ENCODE measurements around the gene PKD2L2. TPM values are rescaled to one million over a fixed set of nuclear protein-coding genes. Genes with fewer than 3 reads are reported as not detected.
"Not testable (repeated sequence)": the region's sequence is repeated elsewhere in the genome, so short reads cannot be mapped to it uniquely, and the experiment has no call there.

Gene PKD2L2
- total RNA-seq, 2 experiments from 2014 or later = not detected

DNA sequence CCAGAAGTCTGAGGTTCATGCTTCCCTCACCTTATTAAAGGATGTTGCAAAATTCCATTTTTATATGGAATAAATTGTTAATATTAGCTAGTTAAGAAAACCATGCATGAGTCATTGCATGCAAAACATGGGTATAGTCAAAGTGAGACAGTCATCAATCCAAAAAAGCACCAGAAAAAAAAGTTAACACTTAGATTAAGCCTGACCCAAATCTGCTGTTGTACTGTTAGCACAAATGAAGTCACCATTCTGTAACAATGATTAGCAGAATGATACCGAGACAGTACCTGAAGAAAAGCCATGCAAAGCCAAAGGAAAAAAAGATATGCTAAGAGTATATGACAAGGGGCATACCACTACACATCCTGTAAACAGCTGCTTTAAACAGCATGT, 49.5 kb downstream of the PKD2L2 start:
- no peaks in the 10 kb centered on the region for H3K4me1 ChIP-seq (ENCODE audit: insufficient read depth, low read length)
- ChIA-PET CTCF (no interaction called here), POLR2A (no interaction called here)
- Mint-ChIP-seq H3K9me3 (no peaks in the 10 kb centered on the region), H3K4me1 (ENCODE audit: low read depth) (no peaks in the 10 kb centered on the region), H3K27me3 (no peaks in the 10 kb centered on the region), H3K36me3 (ENCODE audit: low read depth) (peaks cover 69% of the 10 kb centered on the region), H3K4me3 (no peak overlapping the region), H3K27ac (no peak overlapping the region)
- H3K27me3 ChIP-seq (ENCODE audit: control insufficient read depth in 1 of 2, insufficient read depth in 2 of 2, low read length in 2 of 2) = no peaks in the 10 kb centered on the region
- DNase-seq (no peak), ATAC-seq (ENCODE audit: poor library complexity) (no peak)
- no peak overlapping the region for H3K4me3 ChIP-seq (ENCODE audit: low read length)
- no peak overlapping the region for H3K27ac ChIP-seq (ENCODE audit: low read depth in 1 of 2, low read length in 2 of 2)
- H3K36me3 ChIP-seq (ENCODE audit: insufficient read depth, low read length) = peaks cover 59% of the 10 kb centered on the region
- intact Hi-C loops (cut with DNase I, micrococcal nuclease) = no loop called here
- TF ChIP-seq, protein P1, sequence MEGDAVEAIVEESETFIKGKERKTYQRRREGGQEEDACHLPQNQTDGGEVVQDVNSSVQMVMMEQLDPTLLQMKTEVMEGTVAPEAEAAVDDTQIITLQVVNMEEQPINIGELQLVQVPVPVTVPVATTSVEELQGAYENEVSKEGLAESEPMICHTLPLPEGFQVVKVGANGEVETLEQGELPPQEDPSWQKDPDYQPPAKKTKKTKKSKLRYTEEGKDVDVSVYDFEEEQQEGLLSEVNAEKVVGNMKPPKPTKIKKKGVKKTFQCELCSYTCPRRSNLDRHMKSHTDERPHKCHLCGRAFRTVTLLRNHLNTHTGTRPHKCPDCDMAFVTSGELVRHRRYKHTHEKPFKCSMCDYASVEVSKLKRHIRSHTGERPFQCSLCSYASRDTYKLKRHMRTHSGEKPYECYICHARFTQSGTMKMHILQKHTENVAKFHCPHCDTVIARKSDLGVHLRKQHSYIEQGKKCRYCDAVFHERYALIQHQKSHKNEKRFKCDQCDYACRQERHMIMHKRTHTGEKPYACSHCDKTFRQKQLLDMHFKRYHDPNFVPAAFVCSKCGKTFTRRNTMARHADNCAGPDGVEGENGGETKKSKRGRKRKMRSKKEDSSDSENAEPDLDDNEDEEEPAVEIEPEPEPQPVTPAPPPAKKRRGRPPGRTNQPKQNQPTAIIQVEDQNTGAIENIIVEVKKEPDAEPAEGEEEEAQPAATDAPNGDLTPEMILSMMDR (IDR thresholded peaks at IDR 0.05) = no peak
- no peaks in the 10 kb centered on the region for H3K9me3 ChIP-seq (ENCODE audit: control insufficient read depth in 1 of 2, insufficient read depth in 1 of 2, low read length in 2 of 2)

DNA sequence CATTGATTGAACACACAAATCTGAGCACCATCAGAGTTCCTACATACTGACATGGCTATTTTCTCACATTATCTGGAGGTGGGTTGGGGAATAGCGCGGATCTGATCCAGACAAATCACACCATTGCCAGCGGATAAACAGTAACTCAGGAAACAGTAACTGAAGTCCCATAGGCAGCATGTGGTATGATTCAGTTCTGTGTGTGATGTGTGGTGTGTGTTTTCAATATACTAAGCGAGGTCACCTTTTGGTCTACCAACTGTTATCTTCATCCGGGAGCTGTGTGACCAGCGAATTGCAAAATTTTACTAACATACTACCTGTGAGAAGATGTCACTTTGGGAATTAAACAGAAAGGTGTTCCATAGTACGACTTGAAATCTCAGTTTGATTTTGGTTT, 50.1 kb downstream of the PKD2L2 start:
- intact Hi-C loops (cut with DNase I, micrococcal nuclease) = no loop called here
- no peaks in the 10 kb centered on the region for H3K4me1 Mint-ChIP-seq (ENCODE audit: low read depth)
- no peaks in the 10 kb centered on the region for H3K9me3 ChIP-seq (ENCODE audit: control insufficient read depth in 1 of 2, insufficient read depth in 1 of 2, low read length in 2 of 2)
- no peak overlapping the region for H3K4me3 ChIP-seq (ENCODE audit: low read length)
- peaks cover 65% of the 10 kb centered on the region for H3K36me3 ChIP-seq (ENCODE audit: insufficient read depth, low read length)
- peaks cover 74% of the 10 kb centered on the region for H3K36me3 Mint-ChIP-seq (ENCODE audit: low read depth)
- no peak overlapping the region for H3K4me3 Mint-ChIP-seq
- CTCF ChIA-PET = no interaction called here
- no peaks in the 10 kb centered on the region for H3K4me1 ChIP-seq (ENCODE audit: insufficient read depth, low read length)
- H3K27ac ChIP-seq (ENCODE audit: low read depth in 1 of 2, low read length in 2 of 2) = no peak overlapping the region
- POLR2A ChIA-PET = no interaction called here
- no peaks in the 10 kb centered on the region for H3K27me3 Mint-ChIP-seq
- H3K9me3 Mint-ChIP-seq = no peaks in the 10 kb centered on the region
- DNase-seq (no peak), ATAC-seq (ENCODE audit: poor library complexity) (no peak)
- TF ChIP-seq, protein P1 (IDR thresholded peaks at IDR 0.05) = no peak
- no peak overlapping the region for H3K27ac Mint-ChIP-seq
- no peaks in the 10 kb centered on the region for H3K27me3 ChIP-seq (ENCODE audit: control insufficient read depth in 1 of 2, insufficient read depth in 2 of 2, low read length in 2 of 2)

DNA sequence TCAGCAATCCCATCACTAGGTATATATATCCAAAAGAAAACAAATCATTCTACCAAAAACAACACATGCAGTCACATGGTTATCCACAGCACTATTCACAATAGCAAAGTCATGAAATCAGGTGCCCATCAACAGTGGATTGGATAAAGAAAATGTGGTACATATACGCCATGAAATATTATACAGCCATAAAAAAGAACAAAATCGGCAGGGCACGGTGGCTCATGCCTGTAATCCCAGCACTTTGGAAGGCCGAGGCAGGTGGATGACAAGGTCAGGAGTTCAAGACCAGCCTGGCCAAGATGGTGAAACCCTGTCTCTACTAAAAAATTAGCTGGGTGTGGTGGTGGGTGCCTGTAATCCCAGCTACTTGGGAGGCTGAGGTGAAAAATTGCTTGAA, 55.0 kb downstream of the PKD2L2 start:
- H3K4me1 Mint-ChIP-seq (ENCODE audit: low read depth); ATAC-seq (ENCODE audit: poor library complexity); H3K4me3 Mint-ChIP-seq; H3K27me3 Mint-ChIP-seq; POLR2A ChIA-PET; H3K9me3 ChIP-seq (ENCODE audit: control insufficient read depth in 1 of 2, insufficient read depth in 1 of 2, low read length in 2 of 2); H3K4me3 ChIP-seq (ENCODE audit: low read length); intact Hi-C loops (cut with DNase I, micrococcal nuclease); H3K27ac ChIP-seq (ENCODE audit: low read depth in 1 of 2, low read length in 2 of 2); CTCF ChIA-PET; H3K27me3 ChIP-seq (ENCODE audit: control insufficient read depth in 1 of 2, insufficient read depth in 2 of 2, low read length in 2 of 2); H3K4me1 ChIP-seq (ENCODE audit: insufficient read depth, low read length); H3K27ac Mint-ChIP-seq; H3K9me3 Mint-ChIP-seq; DNase-seq: not testable (repeated sequence)
- H3K36me3 Mint-ChIP-seq (ENCODE audit: low read depth) = peaks cover 99% of the 10 kb centered on the region
- H3K36me3 ChIP-seq (ENCODE audit: insufficient read depth, low read length) = peaks cover 95% of the 10 kb centered on the region

DNA sequence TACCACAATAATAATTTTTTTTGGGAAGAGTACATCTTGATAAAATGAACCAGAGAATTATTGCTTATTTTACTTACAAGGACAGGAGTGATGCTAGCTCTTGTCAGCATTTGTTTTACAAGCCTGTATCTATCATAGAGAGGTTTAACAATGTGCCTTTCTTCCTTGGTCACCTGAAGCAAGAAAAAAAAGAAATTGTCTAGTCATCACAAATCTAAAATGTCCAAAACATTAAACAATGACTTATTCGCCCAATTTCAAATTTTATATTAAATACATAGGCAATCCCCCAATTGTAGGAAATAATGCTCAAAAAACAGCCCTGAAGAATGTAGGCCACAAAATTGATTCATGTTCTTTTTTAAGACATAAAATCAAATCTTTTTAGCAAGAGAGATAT, 56.6 kb downstream of the PKD2L2 start:
- Mint-ChIP-seq H3K9me3 (no peaks in the 10 kb centered on the region), H3K4me1 (ENCODE audit: low read depth) (no peaks in the 10 kb centered on the region), H3K36me3 (ENCODE audit: low read depth) (peaks cover 96% of the 10 kb centered on the region), H3K27ac (no peak overlapping the region), H3K4me3 (no peak overlapping the region), H3K27me3 (no peaks in the 10 kb centered on the region)
- no peak for DNase-seq
- no peak overlapping the region for H3K4me3 ChIP-seq (ENCODE audit: low read length)
- intact Hi-C loops (cut with DNase I, micrococcal nuclease) = no loop called here
- TF ChIP-seq, protein P1 (IDR thresholded peaks at IDR 0.05) = no peak
- ChIA-PET CTCF (interaction anchor here (0.8 kb wide), 1 partner anchor 19 kb away, joined by 3 read pairs; no protein-coding TSS in a partner anchor), POLR2A (no interaction called here)
- peaks cover 92% of the 10 kb centered on the region for H3K36me3 ChIP-seq (ENCODE audit: insufficient read depth, low read length)
- no peaks in the 10 kb centered on the region for H3K9me3 ChIP-seq (ENCODE audit: control insufficient read depth in 1 of 2, insufficient read depth in 1 of 2, low read length in 2 of 2)
- ATAC-seq (ENCODE audit: poor library complexity) = no peak
- no peak overlapping the region for H3K27ac ChIP-seq (ENCODE audit: low read depth in 1 of 2, low read length in 2 of 2)
- no peaks in the 10 kb centered on the region for H3K4me1 ChIP-seq (ENCODE audit: insufficient read depth, low read length)
- H3K27me3 ChIP-seq (ENCODE audit: control insufficient read depth in 1 of 2, insufficient read depth in 2 of 2, low read length in 2 of 2) = no peaks in the 10 kb centered on the region

Data from CD4-positive, alpha-beta T cell (primary cell).